HepG2 (cell line): ENCODE measurements around the gene HOXD8. TPM values are rescaled to one million over a fixed set of nuclear protein-coding genes. Genes with fewer than 3 reads are reported as not detected.

ENCODE experiments used
- ATF7-NPFF ChIP-seq: sonication (generic); formaldehyde crosslinking; IDR thresholded peaks from 2 replicates; pipeline ENCODE4 v1.8.1; 2023; ENCODE audit warnings: mild to moderate bottlenecking, low read depth, missing genetic modification reagents, moderate library complexity
- CBX2 ChIP-seq, 2 experiments: fragments of 200-600 bp in 1 of 2; sonication (generic); formaldehyde crosslinking in 1 of 2; IDR thresholded peaks; 2 replicates each; pipeline versions ENCODE4 v1.7.0 to v1.8.1; 2018 to 2022; ENCODE audit warnings: low read depth in 2 of 2, low read length in 1 of 2, mild to moderate bottlenecking in 1 of 2, missing genetic modification reagents in 1 of 2
- GABPB1 ChIP-seq: IDR thresholded peaks from 2 replicates; pipeline ENCODE4 v1.6.1; 2016; ENCODE audit warnings: mild to moderate bottlenecking, missing genetic modification reagents, moderate library complexity, missing compliant biosample characterization
- GLMP ChIP-seq: sonication (generic); formaldehyde crosslinking; IDR thresholded peaks from 2 replicates; pipeline ENCODE4 v1.9.0; 2021; ENCODE audit warnings: missing genetic modification reagents, mild to moderate bottlenecking, borderline replicate concordance
- HES4 ChIP-seq: sonication (generic); formaldehyde crosslinking; IDR thresholded peaks from 2 replicates; pipeline ENCODE4 v1.9.0; 2021; ENCODE audit warnings: mild to moderate bottlenecking, missing genetic modification reagents, borderline replicate concordance
- HMGXB3 ChIP-seq: sonication (generic); formaldehyde crosslinking; IDR thresholded peaks from 2 replicates; pipeline ENCODE4 v1.4.0; 2020; ENCODE audit warnings: missing genetic modification reagents, borderline replicate concordance
- KLF16 ChIP-seq, 2 experiments: sonication (generic) in 1 of 2; formaldehyde crosslinking in 1 of 2; IDR thresholded peaks; 2 replicates each; pipeline versions ENCODE4 v1.6.1 to v1.8.0; 2016 to 2023; ENCODE audit warnings: missing genetic modification reagents in 2 of 2, missing compliant biosample characterization in 1 of 2
- MXD1 ChIP-seq: sonication (generic); formaldehyde crosslinking; IDR thresholded peaks from 2 replicates; pipeline ENCODE4 v1.4.0; 2020; ENCODE audit warnings: mild to moderate bottlenecking, missing genetic modification reagents
- MXI1 ChIP-seq: IDR thresholded peaks from 3 replicates; pipeline ENCODE4 v1.6.1; 2012; ENCODE audit warnings: low read depth, low read length, inconsistent platforms, borderline replicate concordance
- NFIC ChIP-seq: IDR thresholded peaks from 2 replicates; pipeline ENCODE4 v1.6.1; 2012; ENCODE audit warnings: mild to moderate bottlenecking, low read length, inconsistent platforms
- PHF8 ChIP-seq: sonication (generic); formaldehyde crosslinking; IDR thresholded peaks from 2 replicates; pipeline ENCODE4 v1.5.0; 2020; ENCODE audit warnings: missing genetic modification reagents
- SIN3A ChIP-seq: IDR thresholded peaks from 2 replicates; pipeline ENCODE4 v1.6.1; 2011; ENCODE audit warnings: low read depth, mild to moderate bottlenecking, control low read depth, low read length, borderline replicate concordance
- SMC3 ChIP-seq: IDR thresholded peaks from 2 replicates; pipeline ENCODE4 v1.6.1; 2011; ENCODE audit warnings: low read length, improper control_type of control experiment
- THYN1 ChIP-seq: sonication (generic); formaldehyde crosslinking; IDR thresholded peaks from 2 replicates; pipeline ENCODE4 v1.8.1; 2023; ENCODE audit warnings: low read depth, mild to moderate bottlenecking, moderate library complexity, missing genetic modification reagents, borderline replicate concordance
- ZBTB21 ChIP-seq: sonication (generic); formaldehyde crosslinking; IDR thresholded peaks from 2 replicates; pipeline ENCODE4 v1.4.0; 2020; ENCODE audit warnings: missing genetic modification reagents
- ZIK1 ChIP-seq: sonication (generic); formaldehyde crosslinking; IDR thresholded peaks from 2 replicates; pipeline ENCODE4 v1.5.0; 2020; ENCODE audit warnings: mild to moderate bottlenecking, low read depth, missing genetic modification reagents, borderline replicate concordance
- ZMAT3 ChIP-seq: sonication (generic); formaldehyde crosslinking; conservative IDR thresholded peaks from 2 replicates; pipeline ENCODE4 v1.7.0; 2021; ENCODE audit warnings: missing genetic modification reagents
- ZNF280B ChIP-seq: sonication (generic); formaldehyde crosslinking; IDR thresholded peaks from 2 replicates; pipeline ENCODE4 v1.5.0; 2020; ENCODE audit warnings: missing genetic modification reagents, mild to moderate bottlenecking, borderline replicate concordance
- ZNF546 ChIP-seq: sonication (generic); formaldehyde crosslinking; conservative IDR thresholded peaks from 2 replicates; pipeline ENCODE4 v1.8.1; 2023; ENCODE audit warnings: mild to moderate bottlenecking, missing genetic modification reagents
- ZNF619 ChIP-seq: sonication (generic); formaldehyde crosslinking; IDR thresholded peaks from 2 replicates; pipeline ENCODE4 v1.4.0; 2020; ENCODE audit warnings: mild to moderate bottlenecking, missing genetic modification reagents
- polyA plus RNA-seq, 8 experiments: library from polyadenylated mRNA; depleted of rRNA in 3 of 8; stranded (reverse) in 7 of 8; unstranded in 1 of 8; fragments of >200 nt; fragmentation: Illumina TruSeq in 4 of 8; extraction: Trizol in 4 of 8; gene quantifications; 2 replicates each; pipeline versions ENCODE4 v1.2.1 to v1.2.3, GENCODE V29; 2011 to 2016; ENCODE audit warnings: low read depth in 4 of 8, missing spikeins in 1 of 8, mixed read lengths in 1 of 8; ENCODE audit not compliant: insufficient read depth in 1 of 8
- total RNA-seq, 5 experiments: library from RNA; depleted of rRNA; stranded (reverse); fragments of >200 nt; fragmentation: Illumina TruSeq; extraction: Trizol; gene quantifications; 2 replicates each; pipeline ENCODE4 v1.2.3, GENCODE V29; 2016; ENCODE audit warnings: low read depth in 1 of 5

The HOXD8 gene
- total and polyA plus RNA-seq, 2 of the 13 experiments (the other 11 are each of a cell fraction or from before 2014, with no cell fraction given), result not detected

- TF ChIP-seq CBX2 (IDR thresholded peaks at IDR 0.05; ENCODE audit: low read depth, low read length) (no peak), CBX2 (CRISPR knock-in tag; IDR thresholded peaks at IDR 0.05; ENCODE audit: low read depth) (peak; percentile 89; the same call in 1 of the 2 replicates), SMC3 (peak; percentile 21; the same call in 1 of the 2 replicates), KLF16 (CRISPR knock-in tag; IDR thresholded peaks at IDR 0.05) (0 out of 4 replicates have a peak, but pooled peaks of 1 of the 2 experiments have one; percentile 14), NFIC (no peak), ZNF619 (CRISPR knock-in tag) (0 out of 2 replicates have a peak, but pooled peaks have one; percentile 69), ZNF546 (CRISPR knock-in tag) (no peak), MXD1 (CRISPR knock-in tag) (peak; percentile 60; the same call in 1 of the 2 replicates), THYN1 (CRISPR knock-in tag) (0 out of 2 replicates have a peak, but pooled peaks have one; percentile 53), ZIK1 (0 out of 2 replicates have a peak, but pooled peaks have one; percentile 54), ATF7-NPFF (CRISPR knock-in tag) (peak; percentile 39), GABPB1 (CRISPR knock-in tag) (peak; percentile 72), ZMAT3 (CRISPR knock-in tag) (peak; percentile 64; the same call in 1 of the 2 replicates), HMGXB3 (CRISPR knock-in tag) (0 out of 2 replicates have a peak, but pooled peaks have one; percentile 38), GLMP (CRISPR knock-in tag) (no peak), SIN3A (no peak), PHF8 (peak; percentile 58), MXI1 (0 out of 3 replicates have a peak, but pooled peaks have one; percentile 23), ZBTB21 (CRISPR knock-in tag) (no peak), HES4 (CRISPR knock-in tag) (peak; percentile 50; the same call in 1 of the 2 replicates), ZNF280B (peak; percentile 81; the same call in 1 of the 2 replicates)
Measured at GRCh38 chr2:176088048-176088936, 41.2 kb upstream of the HOXD8 start (continued).
